GM12878 (cell line): Measurements from ENCODE around the gene SGSH.

ENCODE experiments used
- GABPA ChIP-seq: IDR thresholded peaks from 2 replicates; pipeline ENCODE4 v1.6.1; 2014; ENCODE audit warnings: antibody characterized with exemption, low read depth, mild to moderate bottlenecking, inconsistent platforms
- MYC ChIP-seq: IDR thresholded peaks from 2 replicates; pipeline ENCODE4 v1.6.1; 2011; ENCODE audit warnings: mild to moderate bottlenecking, low read length, moderate library complexity, inconsistent platforms; ENCODE audit not compliant: insufficient read depth, insufficient replicate concordance, insufficient read length, severe bottlenecking
- POLR2A ChIP-seq: IDR thresholded peaks from 2 replicates; pipeline ENCODE4 v1.6.1; 2011; ENCODE audit warnings: low read depth, mild to moderate bottlenecking, low read length
- POLR2AphosphoS5 ChIP-seq: IDR thresholded peaks from 2 replicates; pipeline ENCODE4 v1.6.1; 2011; ENCODE audit warnings: mild to moderate bottlenecking, low read length, inconsistent platforms
- POU2F2 ChIP-seq: IDR thresholded peaks from 3 replicates; pipeline ENCODE4 v1.6.1; 2011; ENCODE audit warnings: low read depth, mild to moderate bottlenecking, low read length, borderline replicate concordance
- SMAD1 ChIP-seq: fragments of 450-650 bp; IDR thresholded peaks from 2 replicates; pipeline ENCODE4 v1.6.1; 2018; ENCODE audit warnings: mild to moderate bottlenecking, low read depth; ENCODE audit not compliant: partially characterized antibody
- SMC3 ChIP-seq: IDR thresholded peaks from 2 replicates; pipeline ENCODE4 v1.6.1; 2011; ENCODE audit warnings: low read length, improper control_type of control experiment, borderline replicate concordance
- TF ChIP-seq, protein P1 (sequence below): fragments of 450-650 bp; IDR thresholded peaks from 2 replicates; pipeline ENCODE4 v1.6.1; 2016; ENCODE audit warnings: mild to moderate bottlenecking
- TF ChIP-seq, protein P2 (sequence below), 3 experiments: IDR thresholded peaks in 2 of 3; conservative IDR thresholded peaks in 1 of 3; 2 replicates each; pipeline ENCODE4 v1.5.1; 2011; ENCODE audit warnings: low read depth in 3 of 3, low read length in 3 of 3, mild to moderate bottlenecking in 3 of 3, control low read depth in 2 of 3, moderate library complexity in 2 of 3, inconsistent platforms in 1 of 3, mixed read lengths in 1 of 3; ENCODE audit not compliant: control insufficient read depth in 2 of 3, insufficient read depth in 1 of 3; ENCODE audit errors: extremely low read depth in 1 of 3
- TF ChIP-seq, protein P3 (sequence below): IDR thresholded peaks from 2 replicates; pipeline ENCODE4 v1.6.1; 2012; ENCODE audit warnings: mild to moderate bottlenecking, low read depth, low read length
- TF ChIP-seq, protein P4 (sequence below): IDR thresholded peaks from 2 replicates; pipeline ENCODE4 v1.6.1; 2011; ENCODE audit warnings: low read depth, low read length, improper control_type of control experiment, borderline replicate concordance
- TF ChIP-seq, protein P5 (sequence below): IDR thresholded peaks from 2 replicates; pipeline ENCODE4 v1.6.1; 2012; ENCODE audit warnings: low read depth, low read length, improper control_type of control experiment

DNA sequence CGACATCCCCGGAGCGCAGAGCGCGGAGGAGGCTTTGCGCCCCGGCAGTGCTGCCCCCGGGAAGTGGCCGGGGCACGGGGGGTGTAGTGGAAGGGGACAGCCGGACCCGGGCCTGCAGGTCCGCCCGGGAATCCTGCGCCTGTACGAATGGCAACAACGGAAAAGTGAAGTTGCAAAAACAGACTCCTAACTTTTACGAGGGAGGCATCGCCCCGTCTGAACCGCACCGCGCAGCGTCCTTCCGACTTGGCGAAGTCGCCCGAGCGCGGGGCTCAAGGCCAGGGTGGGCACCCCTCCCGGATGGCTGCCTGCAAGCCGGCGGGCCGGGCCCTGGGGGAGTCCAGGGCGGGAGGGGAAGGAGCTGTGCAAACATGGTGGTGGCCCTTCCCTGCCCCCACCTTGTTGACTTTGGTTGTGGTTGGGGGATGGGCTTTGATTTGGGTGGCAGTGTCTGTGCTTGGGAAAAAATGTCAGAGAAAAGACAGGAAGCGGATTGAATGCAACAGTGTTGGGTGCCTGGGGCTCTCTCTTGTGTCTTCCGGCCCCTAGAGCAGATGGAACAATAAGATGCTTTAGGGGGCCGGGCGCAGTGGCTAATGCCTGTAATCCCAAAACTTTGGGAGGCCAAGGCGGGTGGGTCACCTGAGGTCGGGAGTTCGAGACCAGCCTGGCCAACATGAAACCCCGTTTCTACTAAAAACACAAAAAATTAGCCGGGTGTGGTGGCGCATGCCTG lies 41.2 kb upstream of the SGSH start:
- TF ChIP-seq, protein P1, sequence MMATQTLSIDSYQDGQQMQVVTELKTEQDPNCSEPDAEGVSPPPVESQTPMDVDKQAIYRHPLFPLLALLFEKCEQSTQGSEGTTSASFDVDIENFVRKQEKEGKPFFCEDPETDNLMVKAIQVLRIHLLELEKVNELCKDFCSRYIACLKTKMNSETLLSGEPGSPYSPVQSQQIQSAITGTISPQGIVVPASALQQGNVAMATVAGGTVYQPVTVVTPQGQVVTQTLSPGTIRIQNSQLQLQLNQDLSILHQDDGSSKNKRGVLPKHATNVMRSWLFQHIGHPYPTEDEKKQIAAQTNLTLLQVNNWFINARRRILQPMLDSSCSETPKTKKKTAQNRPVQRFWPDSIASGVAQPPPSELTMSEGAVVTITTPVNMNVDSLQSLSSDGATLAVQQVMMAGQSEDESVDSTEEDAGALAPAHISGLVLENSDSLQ = no peak
- TF ChIP-seq MYC = no peak
- no peak for TF ChIP-seq POLR2A
- TF ChIP-seq, protein P2, sequence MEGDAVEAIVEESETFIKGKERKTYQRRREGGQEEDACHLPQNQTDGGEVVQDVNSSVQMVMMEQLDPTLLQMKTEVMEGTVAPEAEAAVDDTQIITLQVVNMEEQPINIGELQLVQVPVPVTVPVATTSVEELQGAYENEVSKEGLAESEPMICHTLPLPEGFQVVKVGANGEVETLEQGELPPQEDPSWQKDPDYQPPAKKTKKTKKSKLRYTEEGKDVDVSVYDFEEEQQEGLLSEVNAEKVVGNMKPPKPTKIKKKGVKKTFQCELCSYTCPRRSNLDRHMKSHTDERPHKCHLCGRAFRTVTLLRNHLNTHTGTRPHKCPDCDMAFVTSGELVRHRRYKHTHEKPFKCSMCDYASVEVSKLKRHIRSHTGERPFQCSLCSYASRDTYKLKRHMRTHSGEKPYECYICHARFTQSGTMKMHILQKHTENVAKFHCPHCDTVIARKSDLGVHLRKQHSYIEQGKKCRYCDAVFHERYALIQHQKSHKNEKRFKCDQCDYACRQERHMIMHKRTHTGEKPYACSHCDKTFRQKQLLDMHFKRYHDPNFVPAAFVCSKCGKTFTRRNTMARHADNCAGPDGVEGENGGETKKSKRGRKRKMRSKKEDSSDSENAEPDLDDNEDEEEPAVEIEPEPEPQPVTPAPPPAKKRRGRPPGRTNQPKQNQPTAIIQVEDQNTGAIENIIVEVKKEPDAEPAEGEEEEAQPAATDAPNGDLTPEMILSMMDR (IDR thresholded peaks at IDR 0.05 in 2 of 3, conservative IDR thresholded peaks at IDR 0.05 in 1 of 3; ENCODE audit: control insufficient read depth in 2 of 3, extremely low read depth in 1 of 3, insufficient read depth in 1 of 3, low read depth in 3 of 3, low read length in 3 of 3) = no peak
- TF ChIP-seq, protein P3, sequence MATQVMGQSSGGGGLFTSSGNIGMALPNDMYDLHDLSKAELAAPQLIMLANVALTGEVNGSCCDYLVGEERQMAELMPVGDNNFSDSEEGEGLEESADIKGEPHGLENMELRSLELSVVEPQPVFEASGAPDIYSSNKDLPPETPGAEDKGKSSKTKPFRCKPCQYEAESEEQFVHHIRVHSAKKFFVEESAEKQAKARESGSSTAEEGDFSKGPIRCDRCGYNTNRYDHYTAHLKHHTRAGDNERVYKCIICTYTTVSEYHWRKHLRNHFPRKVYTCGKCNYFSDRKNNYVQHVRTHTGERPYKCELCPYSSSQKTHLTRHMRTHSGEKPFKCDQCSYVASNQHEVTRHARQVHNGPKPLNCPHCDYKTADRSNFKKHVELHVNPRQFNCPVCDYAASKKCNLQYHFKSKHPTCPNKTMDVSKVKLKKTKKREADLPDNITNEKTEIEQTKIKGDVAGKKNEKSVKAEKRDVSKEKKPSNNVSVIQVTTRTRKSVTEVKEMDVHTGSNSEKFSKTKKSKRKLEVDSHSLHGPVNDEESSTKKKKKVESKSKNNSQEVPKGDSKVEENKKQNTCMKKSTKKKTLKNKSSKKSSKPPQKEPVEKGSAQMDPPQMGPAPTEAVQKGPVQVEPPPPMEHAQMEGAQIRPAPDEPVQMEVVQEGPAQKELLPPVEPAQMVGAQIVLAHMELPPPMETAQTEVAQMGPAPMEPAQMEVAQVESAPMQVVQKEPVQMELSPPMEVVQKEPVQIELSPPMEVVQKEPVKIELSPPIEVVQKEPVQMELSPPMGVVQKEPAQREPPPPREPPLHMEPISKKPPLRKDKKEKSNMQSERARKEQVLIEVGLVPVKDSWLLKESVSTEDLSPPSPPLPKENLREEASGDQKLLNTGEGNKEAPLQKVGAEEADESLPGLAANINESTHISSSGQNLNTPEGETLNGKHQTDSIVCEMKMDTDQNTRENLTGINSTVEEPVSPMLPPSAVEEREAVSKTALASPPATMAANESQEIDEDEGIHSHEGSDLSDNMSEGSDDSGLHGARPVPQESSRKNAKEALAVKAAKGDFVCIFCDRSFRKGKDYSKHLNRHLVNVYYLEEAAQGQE = no peak
- TF ChIP-seq SMAD1 = no peak
- no peak for TF ChIP-seq SMC3
- TF ChIP-seq, protein P4, sequence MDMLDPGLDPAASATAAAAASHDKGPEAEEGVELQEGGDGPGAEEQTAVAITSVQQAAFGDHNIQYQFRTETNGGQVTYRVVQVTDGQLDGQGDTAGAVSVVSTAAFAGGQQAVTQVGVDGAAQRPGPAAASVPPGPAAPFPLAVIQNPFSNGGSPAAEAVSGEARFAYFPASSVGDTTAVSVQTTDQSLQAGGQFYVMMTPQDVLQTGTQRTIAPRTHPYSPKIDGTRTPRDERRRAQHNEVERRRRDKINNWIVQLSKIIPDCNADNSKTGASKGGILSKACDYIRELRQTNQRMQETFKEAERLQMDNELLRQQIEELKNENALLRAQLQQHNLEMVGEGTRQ = no peak
- no peak for TF ChIP-seq GABPA
- no peak for TF ChIP-seq POU2F2
- TF ChIP-seq POLR2AphosphoS5 = no peak
- TF ChIP-seq, protein P5, sequence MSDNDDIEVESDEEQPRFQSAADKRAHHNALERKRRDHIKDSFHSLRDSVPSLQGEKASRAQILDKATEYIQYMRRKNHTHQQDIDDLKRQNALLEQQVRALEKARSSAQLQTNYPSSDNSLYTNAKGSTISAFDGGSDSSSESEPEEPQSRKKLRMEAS = no peak
